Endometrial microvascular endothelial cells (primary cell): ENCODE measurements around the gene FAM199X. TPM values are rescaled to one million over a fixed set of nuclear protein-coding genes. Genes with fewer than 3 reads are reported as not detected.
"Not testable (repeated sequence)": the region's sequence is repeated elsewhere in the genome, so short reads cannot be mapped to it uniquely, and the experiment has no call there.

Experiments
- in situ Hi-C: cut with HindIII; loops from 2 replicates; pipeline ENCODE4 v1.10.0; 2017; ENCODE audit warnings: low sequenced_read_pairs, low pct_unique_long_range_greater_than_20kb; ENCODE audit errors: inconsistent ontology term
- total RNA-seq: library from RNA; depleted of rRNA; stranded (reverse); fragments of >200 nt; gene quantifications from one replicate; pipeline ENCODE4 v1.2.3, GENCODE V29; 2015; ENCODE audit errors: inconsistent ontology term

Gene FAM199X
- total RNA-seq, 1 donor from 2014 or later, result 18.5 TPM

DNA sequence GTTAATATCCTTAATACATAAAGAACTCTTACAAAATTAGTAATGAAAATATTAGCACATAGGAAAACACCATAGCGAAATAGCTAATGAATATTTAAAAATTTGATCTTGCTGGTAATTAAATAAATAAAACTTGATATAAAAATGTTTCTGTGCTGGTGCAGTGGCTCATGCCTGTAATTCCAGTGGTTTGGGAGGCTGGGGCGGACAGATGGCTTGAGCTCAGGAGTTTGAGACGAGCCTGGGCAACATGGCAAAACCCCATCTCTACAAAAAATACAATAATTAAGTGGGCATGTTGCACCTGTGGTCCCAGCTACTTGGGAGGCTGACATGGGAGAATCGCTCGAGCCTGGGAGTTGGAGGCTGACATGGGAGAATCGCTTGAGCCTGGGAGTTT lies 7.6 kb downstream of the FAM199X start:
- in situ Hi-C loops, result no loop called here

DNA sequence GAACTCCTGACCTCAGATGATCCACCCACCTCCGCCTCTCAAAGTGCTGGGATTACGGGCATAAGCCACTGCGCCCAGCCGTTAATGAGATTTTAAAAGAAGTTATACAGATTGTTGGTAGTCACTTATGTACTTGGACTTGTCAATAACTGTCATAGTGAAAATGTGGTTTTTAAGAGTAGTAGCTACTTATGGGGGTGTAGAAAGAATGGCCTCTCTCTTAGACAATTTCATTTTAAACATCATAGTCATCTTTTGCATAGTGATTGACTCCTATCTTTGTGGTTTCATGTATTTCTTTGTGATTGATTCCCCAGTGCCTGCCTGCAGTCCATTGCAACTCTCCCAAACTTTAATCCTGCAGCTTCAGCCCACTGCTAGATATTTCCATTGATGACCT lies 17.4 kb downstream of the FAM199X start:
- in situ Hi-C loops, result no loop called here

DNA sequence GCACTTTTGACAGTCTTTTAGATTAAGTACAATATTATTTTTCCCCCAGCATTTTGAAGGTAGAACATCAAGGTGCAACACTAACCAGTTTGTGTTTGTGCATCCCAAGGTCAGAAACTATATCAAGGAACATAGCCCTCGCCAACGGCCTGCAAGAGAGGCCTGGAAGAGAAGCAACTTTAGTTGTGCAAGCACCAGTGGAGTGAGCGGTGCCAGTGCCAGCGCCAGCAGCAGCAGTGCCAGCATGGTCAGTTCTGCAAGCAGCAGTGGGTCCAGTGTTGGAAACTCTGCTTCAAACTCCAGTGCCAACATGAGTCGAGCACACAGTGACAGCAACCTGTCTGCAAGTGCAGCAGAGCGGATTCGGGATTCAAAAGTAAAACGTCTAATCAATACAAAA lies 21.7 kb downstream of the FAM199X start:
- in situ Hi-C loops, result no loop called here

DNA sequence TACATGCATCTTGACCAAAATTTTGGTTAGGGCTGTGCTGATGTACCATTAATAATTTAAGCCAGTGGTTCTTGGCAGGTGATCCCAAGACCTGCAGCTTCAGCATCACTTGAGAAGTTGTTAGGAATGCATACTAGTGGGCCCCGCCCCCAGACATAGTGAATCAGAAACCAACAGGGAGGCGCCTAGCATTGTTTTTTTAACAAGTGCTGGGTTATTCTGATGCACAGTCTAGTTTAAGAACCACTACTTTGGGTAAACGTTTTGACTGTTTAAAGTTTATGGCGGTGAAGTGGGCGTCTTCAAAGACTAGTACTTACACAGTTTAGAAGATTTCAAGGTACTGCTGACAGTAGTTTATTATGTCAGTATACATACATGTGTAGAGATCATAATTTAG lies 23.6 kb downstream of the FAM199X start:
- in situ Hi-C loops, result no loop called here

DNA sequence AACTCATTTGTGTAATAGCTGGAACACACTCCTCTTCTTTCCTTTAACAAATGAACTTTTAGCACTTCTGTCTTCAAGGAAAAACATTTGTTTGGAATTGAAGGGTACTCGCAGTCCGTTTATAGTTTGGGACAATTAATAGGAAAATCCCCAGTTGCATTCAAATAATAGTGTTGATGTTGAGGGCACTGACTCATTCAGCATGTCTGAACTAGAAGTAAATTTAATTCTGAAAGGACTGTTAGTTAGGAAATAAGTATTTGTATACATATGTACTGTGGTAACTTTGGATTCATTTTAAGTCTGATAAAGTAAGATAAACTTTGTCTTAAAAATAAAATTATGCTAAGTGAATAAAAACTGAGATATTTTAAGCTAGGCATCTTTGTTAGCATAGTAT lies 27.2 kb downstream of the FAM199X start:
- in situ Hi-C loops, result no loop called here

DNA sequence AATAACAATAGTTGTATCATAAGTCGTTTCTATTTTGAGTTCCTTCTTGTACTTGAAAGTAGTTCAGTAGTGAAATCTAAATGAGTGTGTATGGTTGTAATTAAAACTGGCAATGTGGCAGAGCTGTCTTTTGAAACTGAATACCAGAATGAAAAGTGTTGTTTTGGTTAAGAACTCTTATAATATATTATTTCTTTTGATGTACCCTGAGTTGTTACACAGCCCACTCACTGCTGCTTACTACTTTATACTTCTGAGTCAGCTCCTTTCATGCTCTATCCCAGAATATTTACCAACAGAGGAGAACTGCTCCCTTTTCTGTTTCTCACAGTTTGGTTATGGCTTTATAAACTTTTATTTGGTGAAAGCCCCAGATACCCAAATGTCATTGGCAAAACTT lies 28.8 kb downstream of the FAM199X start:
- in situ Hi-C loops, result no loop called here

DNA sequence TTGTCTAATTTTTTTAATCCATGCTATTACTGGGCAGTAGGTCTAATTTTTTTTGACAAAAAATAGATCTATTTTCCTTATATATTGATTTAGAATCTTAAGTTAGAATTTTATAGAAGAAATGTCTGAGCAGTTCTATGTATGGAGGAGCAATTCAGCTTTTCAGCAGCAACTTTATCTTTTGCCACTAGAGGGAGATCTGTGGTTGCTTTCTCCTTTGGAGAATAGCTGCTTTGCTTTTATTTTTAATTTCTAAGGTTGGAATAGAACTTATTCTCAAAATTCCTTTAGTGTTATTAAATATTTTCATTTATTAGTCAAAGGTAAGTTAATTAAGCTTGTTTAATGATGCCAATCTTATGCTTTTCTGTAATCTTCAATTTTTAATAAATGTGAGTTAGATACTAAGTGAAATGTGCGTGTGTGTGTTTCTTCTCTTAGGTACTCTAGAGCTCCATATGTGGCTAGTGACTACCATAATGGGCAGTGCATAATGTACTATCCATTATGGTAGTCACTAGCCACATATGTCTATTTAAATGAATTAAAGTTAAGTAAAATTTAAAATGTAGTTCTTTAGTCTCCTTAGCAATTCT lies 29.3 kb downstream of the FAM199X start:
- in situ Hi-C loops, result no loop called here

DNA sequence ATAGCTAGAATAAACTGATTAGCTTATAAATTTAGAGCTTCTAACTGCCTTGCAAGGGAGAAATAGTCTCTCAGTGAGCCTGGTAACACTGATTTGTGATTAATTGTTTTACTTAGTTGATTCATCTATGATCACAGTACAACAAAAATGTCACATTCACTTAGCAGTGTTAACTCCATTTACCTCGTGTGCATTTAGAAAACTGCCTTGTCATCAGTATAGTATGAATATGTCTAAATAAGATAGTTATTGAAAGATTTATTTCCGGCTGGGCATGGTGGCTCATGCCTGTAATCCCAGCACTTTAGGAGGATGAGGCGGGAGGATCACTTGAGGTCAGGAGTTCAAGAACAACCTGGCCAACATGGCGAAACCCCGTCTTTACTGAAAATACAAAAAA lies 39.3 kb downstream of the FAM199X start:
- in situ Hi-C loops, result no loop called here

DNA sequence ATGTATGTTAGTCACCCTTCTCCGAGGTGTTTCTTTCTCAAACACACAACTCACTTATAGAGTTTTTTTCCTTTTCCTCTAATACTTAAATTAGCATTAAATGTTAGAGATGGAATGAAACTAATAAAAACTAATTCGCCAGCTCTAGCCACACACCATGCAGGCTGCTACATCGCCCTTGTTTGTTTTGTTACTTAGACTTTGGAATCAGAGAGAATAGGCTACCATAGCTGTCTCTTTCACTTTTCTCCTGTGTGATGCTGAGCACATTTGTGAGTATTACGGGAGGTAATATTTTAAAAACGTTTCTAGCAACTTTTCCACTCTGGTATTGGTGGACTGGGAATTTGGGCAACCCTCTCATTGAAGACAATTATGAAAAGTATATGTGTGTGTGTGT lies 44.9 kb downstream of the FAM199X start:
- in situ Hi-C loops, result no loop called here

DNA sequence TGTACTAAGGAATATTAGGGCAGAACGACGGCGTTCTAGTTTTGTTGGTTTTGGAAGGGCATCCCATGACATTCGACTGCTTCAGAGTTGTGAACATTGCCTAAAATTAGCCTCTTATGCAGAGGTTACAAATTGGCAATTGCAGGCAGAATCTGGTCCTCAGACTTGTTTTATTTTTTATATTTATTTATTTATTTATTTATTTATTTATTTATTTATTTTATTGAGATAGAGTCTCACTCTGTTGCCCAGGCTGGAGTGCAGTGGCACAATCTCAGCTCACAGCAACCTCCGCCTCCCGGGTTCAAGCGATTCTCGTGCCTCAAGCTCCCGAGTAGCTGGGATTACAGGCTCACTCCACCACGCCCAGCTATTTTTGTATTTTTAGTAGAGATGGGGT lies 63.8 kb downstream of the FAM199X start:
- in situ Hi-C loops, result not testable (repeated sequence)

Other genes with a start within 250 kb of the FAM199X start
- gene TMSB15B, start 203.8 kb upstream of the FAM199X start, total RNA-seq, result 1.6 TPM
- not detected for gene H2BW1, start 152.7 kb upstream of the FAM199X start, total RNA-seq
- not detected for gene H2BW2, start 126.5 kb upstream of the FAM199X start, total RNA-seq
- gene TMSB15C, start 90.2 kb upstream of the FAM199X start, total RNA-seq, result 4.6 TPM
- 0.09 TPM for gene ZCCHC18, start 53.9 kb upstream of the FAM199X start, total RNA-seq
- 8.4 TPM for gene SLC25A53, start 9.4 kb upstream of the FAM199X start, total RNA-seq
- gene ESX1, start 88.5 kb downstream of the FAM199X start, total RNA-seq, result not detected